GM12878 (cell line): ENCODE measurements around the gene MARVELD2. TPM values are rescaled to one million over a fixed set of nuclear protein-coding genes. Genes with fewer than 3 reads are reported as not detected.

Experiments
- BACH1 ChIP-seq: fragments of 450-650 bp; IDR thresholded peaks from 2 replicates; pipeline ENCODE4 v1.6.1; 2017; ENCODE audit warnings: mild to moderate bottlenecking, borderline replicate concordance
- BCL11A ChIP-seq: IDR thresholded peaks from 2 replicates; pipeline ENCODE4 v1.6.1; 2011; ENCODE audit warnings: low read depth, low read length
- CBX5 ChIP-seq: sonication (generic); IDR thresholded peaks from 2 replicates; pipeline ENCODE4 v1.6.1; 2016; ENCODE audit warnings: low read depth, moderate library complexity, mild to moderate bottlenecking, inconsistent platforms
- CREM ChIP-seq: IDR thresholded peaks from 2 replicates; pipeline ENCODE4 v1.6.1; 2014; ENCODE audit warnings: antibody characterized with exemption, low read depth
- E2F4 ChIP-seq: IDR thresholded peaks from 2 replicates; pipeline ENCODE4 v1.6.1; 2012; ENCODE audit warnings: low read depth, low read length, improper control_type of control experiment
- ELK1 ChIP-seq: IDR thresholded peaks from 2 replicates; pipeline ENCODE4 v1.6.1; 2012; ENCODE audit warnings: low read depth, low read length, improper control_type of control experiment
- ETV6 ChIP-seq, 2 experiments: fragments of 450-650 bp in 1 of 2; IDR thresholded peaks in 1 of 2; conservative IDR thresholded peaks in 1 of 2; 2 replicates each; pipeline ENCODE4 v1.6.1; 2014; ENCODE audit warnings: antibody characterized with exemption in 1 of 2, borderline replicate concordance in 1 of 2, low read depth in 1 of 2, mild to moderate bottlenecking in 1 of 2, moderate library complexity in 1 of 2
- FOS ChIP-seq: IDR thresholded peaks from 3 replicates; pipeline ENCODE4 v1.6.1; 2011; ENCODE audit warnings: borderline replicate concordance; ENCODE audit not compliant: insufficient read length; ENCODE audit errors: extremely low read depth
- IRF3 ChIP-seq: fragments of 450-650 bp; IDR thresholded peaks from 2 replicates; pipeline ENCODE4 v1.6.1; 2014; ENCODE audit warnings: mild to moderate bottlenecking
- MLLT1 ChIP-seq: fragments of 450-650 bp; IDR thresholded peaks from 2 replicates; pipeline ENCODE4 v1.6.1; 2016; ENCODE audit warnings: mild to moderate bottlenecking
- MTA2 ChIP-seq: fragments of 450-650 bp; IDR thresholded peaks from 2 replicates; pipeline ENCODE4 v1.6.1; 2016; ENCODE audit warnings: low read depth, mild to moderate bottlenecking, moderate library complexity
- MYB ChIP-seq: fragments of 150-350 bp; IDR thresholded peaks from 2 replicates; pipeline ENCODE4 v1.6.1; 2014; ENCODE audit warnings: mild to moderate bottlenecking, low read depth, low read length, borderline replicate concordance
- NRF1 ChIP-seq: conservative IDR thresholded peaks from 2 replicates; pipeline ENCODE4 v1.6.1; 2011; ENCODE audit warnings: mild to moderate bottlenecking, low read depth, low read length, improper control_type of control experiment
- PML ChIP-seq: IDR thresholded peaks from 2 replicates; pipeline ENCODE4 v1.6.1; 2012; ENCODE audit warnings: low read length, inconsistent platforms
- POLR2A ChIP-seq: IDR thresholded peaks from 2 replicates; pipeline ENCODE4 v1.6.1; 2011; ENCODE audit warnings: low read depth, mild to moderate bottlenecking, low read length
- RAD51 ChIP-seq: fragments of 450-650 bp; IDR thresholded peaks from 2 replicates; pipeline ENCODE4 v1.6.1; 2016; ENCODE audit warnings: moderate library complexity, mild to moderate bottlenecking, inconsistent platforms
- RB1 ChIP-seq: fragments of 450-650 bp; formaldehyde crosslinking; IDR thresholded peaks from 2 replicates; pipeline ENCODE4 v1.6.1; 2017; ENCODE audit warnings: mild to moderate bottlenecking, borderline replicate concordance
- RBBP5 ChIP-seq: fragments of 200-600 bp; sonication (generic); conservative IDR thresholded peaks from 2 replicates; pipeline ENCODE4 v1.6.1; 2016
- SKIL ChIP-seq: fragments of 450-650 bp; IDR thresholded peaks from 2 replicates; pipeline ENCODE4 v1.6.1; 2017; ENCODE audit warnings: mild to moderate bottlenecking, low read depth, inconsistent platforms; ENCODE audit not compliant: poor library complexity, severe bottlenecking
- SMAD1 ChIP-seq: fragments of 450-650 bp; IDR thresholded peaks from 2 replicates; pipeline ENCODE4 v1.6.1; 2018; ENCODE audit warnings: mild to moderate bottlenecking, low read depth; ENCODE audit not compliant: partially characterized antibody
- SMC3 ChIP-seq: IDR thresholded peaks from 2 replicates; pipeline ENCODE4 v1.6.1; 2011; ENCODE audit warnings: low read length, improper control_type of control experiment, borderline replicate concordance
- SP1 ChIP-seq: IDR thresholded peaks from one replicate; pipeline ENCODE4 v1.6.1; 2011; ENCODE audit warnings: low read depth, low read length
- TAF1 ChIP-seq: IDR thresholded peaks from 2 replicates; pipeline ENCODE4 v1.6.1; 2011; ENCODE audit warnings: mild to moderate bottlenecking, low read depth, low read length, borderline replicate concordance
- TARDBP ChIP-seq: IDR thresholded peaks from 2 replicates; pipeline ENCODE4 v1.6.1; 2016; ENCODE audit warnings: borderline replicate concordance
- TCF12 ChIP-seq: IDR thresholded peaks from 2 replicates; pipeline ENCODE4 v1.6.1; 2011; ENCODE audit warnings: low read depth, mild to moderate bottlenecking, low read length
- ZNF217 ChIP-seq: fragments of 450-650 bp; IDR thresholded peaks from 2 replicates; pipeline ENCODE4 v1.6.1; 2017; ENCODE audit warnings: antibody characterized with exemption, mild to moderate bottlenecking
- ZNF384 ChIP-seq: IDR thresholded peaks from 2 replicates; pipeline ENCODE4 v1.6.1; 2012; ENCODE audit warnings: low read depth, mild to moderate bottlenecking, low read length, improper control_type of control experiment, borderline replicate concordance
- polyA plus RNA-seq, 11 experiments: library from polyadenylated mRNA; depleted of rRNA in 4 of 11; unstranded in 6 of 11; stranded (reverse) in 5 of 11; fragments of >200 nt; fragmentation: Nextera tagmentation in 4 of 11; fragmentation: Illumina TruSeq in 1 of 11; extraction: Ambion mirVana in 4 of 11; extraction: Trizol in 1 of 11; gene quantifications; 1 replicate in 1 of 11; 2 replicates in 10 of 11; pipeline versions ENCODE4 v1.2.1 to v1.2.3, GENCODE V29; 2011 to 2016; ENCODE audit warnings: inconsistent platforms in 2 of 11, missing spikeins in 2 of 11, low read depth in 1 of 11
- total RNA-seq, 4 experiments: library from RNA; depleted of rRNA in 3 of 4; stranded (reverse); fragments of >200 nt in 3 of 4; fragmentation: Illumina TruSeq in 1 of 4; extraction: Trizol in 1 of 4; gene quantifications; 2 replicates each; pipeline versions ENCODE4 v1.2.1 to v1.2.3, GENCODE V29; 2013 to 2021

Gene MARVELD2
- total and polyA plus RNA-seq, 10 of the 15 experiments (the other 5 are each of a cell fraction or from before 2014, with no cell fraction given), result 0.37 to 6.2 (median 3.8) TPM

- peak; percentile 81 for TF ChIP-seq POLR2A
- TF ChIP-seq BCL11A, result no peak
- TF ChIP-seq ZNF217, result no peak
- TF ChIP-seq ELK1, result no peak
- no peak for TF ChIP-seq RB1
- TF ChIP-seq MTA2, result no peak
- no peak for TF ChIP-seq E2F4
- no peak for TF ChIP-seq TARDBP
- TF ChIP-seq ZNF384, result no peak
- no peak; the same call in 1 of the 2 replicates for TF ChIP-seq PML
- 0 out of 2 replicates have a peak, but pooled peaks have one; percentile 22 for TF ChIP-seq TAF1
- TF ChIP-seq BACH1, result no peak
- TF ChIP-seq RAD51, result no peak
- TF ChIP-seq MYB, result no peak
- no peak for TF ChIP-seq SP1
- TF ChIP-seq SMAD1, result no peak
- TF ChIP-seq RBBP5, result no peak
- no peak for TF ChIP-seq TCF12
- TF ChIP-seq CREM, result peak; percentile 35; the same call in 1 of the 2 replicates
- no peak for TF ChIP-seq MLLT1
- no peak for TF ChIP-seq SMC3
- TF ChIP-seq CBX5, result no peak
- TF ChIP-seq FOS, result no peak
- TF ChIP-seq SKIL, result no peak
- no peak for TF ChIP-seq IRF3
- peak; percentile 43; the same call in 1 of the 2 replicates for TF ChIP-seq NRF1
- TF ChIP-seq ETV6 (conservative IDR thresholded peaks at IDR 0.05 in 1 of 2, IDR thresholded peaks at IDR 0.05 in 1 of 2; ENCODE audit: borderline replicate concordance in 1 of 2, low read depth in 1 of 2), result no peak
Measured at GRCh38 chr5:69492391-69492922, 77.5 kb downstream of the MARVELD2 start, which contains the start of gene OCLN (continued).
